ENCODE results near the gene ACSM5.
A peak's percentile ranks its signal among the peaks of the same experiment; 100 is the strongest.

The ACSM5 gene

DNA sequence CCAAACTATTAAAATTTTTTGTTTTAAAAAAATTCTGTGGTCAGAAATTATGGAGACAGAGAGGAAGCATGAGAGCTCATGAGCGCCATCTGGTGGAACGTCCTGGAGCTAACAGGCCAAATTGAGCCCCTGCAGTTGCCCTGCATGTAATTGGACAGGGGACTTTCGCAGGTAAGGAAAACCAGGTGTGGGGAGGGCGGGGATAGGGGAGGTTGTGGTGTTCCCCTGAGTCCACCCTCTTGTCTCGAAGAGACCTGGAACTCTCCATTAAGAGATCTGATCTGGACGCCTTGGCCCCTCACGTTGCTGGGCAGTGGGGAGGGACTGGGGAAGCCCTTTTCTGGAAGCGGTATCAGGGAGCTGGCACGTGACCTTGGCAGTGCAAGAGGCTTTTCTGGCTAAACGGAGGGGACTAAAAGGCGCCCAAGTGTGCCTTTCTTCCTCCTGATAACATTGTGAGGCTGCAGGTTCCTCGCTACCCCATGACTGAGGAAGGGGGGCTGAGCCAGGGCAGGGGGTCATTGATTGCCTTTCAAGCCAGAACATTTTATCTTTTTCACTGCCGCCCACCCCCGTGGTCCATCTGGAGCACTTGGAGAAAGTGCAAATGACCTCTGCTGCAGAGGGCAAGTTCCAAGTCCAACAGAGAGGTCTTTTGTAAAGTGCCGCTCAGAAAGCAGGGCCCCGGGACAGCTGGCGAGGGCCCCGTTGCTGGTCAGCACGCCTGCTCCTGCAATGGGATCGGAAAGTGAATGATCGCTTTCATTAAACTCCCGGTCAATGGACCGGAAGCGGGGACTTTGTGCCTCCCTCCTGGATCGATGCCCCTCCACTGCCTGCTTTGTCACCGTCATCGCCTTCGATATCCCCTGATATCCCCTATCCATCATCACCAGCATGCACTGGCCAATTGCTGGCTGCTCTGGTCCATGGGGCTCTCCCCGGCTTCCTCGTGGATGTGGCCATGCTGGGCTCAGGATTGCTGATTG is 23.2 kb upstream of the ACSM5 start:
- no peak overlapping the region for H3K27ac ChIP-seq
- DNase-seq: peak; percentile 48
- H3K4me3 ChIP-seq (ENCODE audit: low read depth, low read length): no peak overlapping the region
- H3K36me3 ChIP-seq (replicated peaks): no peaks in the 10 kb centered on the region
- TF ChIP-seq CTCF (IDR thresholded peaks at IDR 0.05; ENCODE audit: low read depth, low read length, missing control alignments): peak; percentile 92
- in situ Hi-C loops (cut with HindIII; ENCODE audit: low pct_ligation_motif_present, low sequenced_read_pairs): loop anchor here (25.0 kb wide), 1 partner anchor 474 kb away; no protein-coding TSS in a partner anchor
- H3K27me3 ChIP-seq (replicated peaks): no peaks in the 10 kb centered on the region

DNA sequence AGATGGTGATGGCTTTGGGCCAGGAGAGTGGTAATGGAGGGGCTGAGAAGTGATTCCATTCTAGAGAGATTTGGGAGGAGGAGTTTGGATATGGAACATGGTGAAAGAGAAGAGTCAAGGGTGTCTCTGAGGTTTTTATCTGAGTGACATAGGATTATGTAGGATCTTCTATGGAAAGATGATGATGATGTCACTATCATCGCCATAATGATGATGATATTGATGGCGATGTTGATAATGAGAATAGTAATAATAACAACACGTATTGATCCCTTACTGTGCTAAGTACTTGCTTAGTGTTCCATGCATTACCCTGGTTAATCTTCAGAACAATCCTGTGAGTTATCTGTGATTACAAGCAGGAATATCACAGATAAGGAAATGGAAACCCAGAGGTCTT is 21.4 kb upstream of the ACSM5 start:
- no peak overlapping the region for H3K4me3 ChIP-seq (ENCODE audit: low read depth, low read length)
- in situ Hi-C loops (cut with HindIII; ENCODE audit: low pct_ligation_motif_present, low sequenced_read_pairs): loop anchor here (25.0 kb wide), 1 partner anchor 476 kb away; no protein-coding TSS in a partner anchor
- DNase-seq: no peak
- no peaks in the 10 kb centered on the region for H3K36me3 ChIP-seq (replicated peaks)
- H3K27ac ChIP-seq: no peak overlapping the region
- H3K27me3 ChIP-seq (replicated peaks): no peaks in the 10 kb centered on the region
- no peak for TF ChIP-seq CTCF (IDR thresholded peaks at IDR 0.05; ENCODE audit: low read depth, low read length, missing control alignments)

DNA sequence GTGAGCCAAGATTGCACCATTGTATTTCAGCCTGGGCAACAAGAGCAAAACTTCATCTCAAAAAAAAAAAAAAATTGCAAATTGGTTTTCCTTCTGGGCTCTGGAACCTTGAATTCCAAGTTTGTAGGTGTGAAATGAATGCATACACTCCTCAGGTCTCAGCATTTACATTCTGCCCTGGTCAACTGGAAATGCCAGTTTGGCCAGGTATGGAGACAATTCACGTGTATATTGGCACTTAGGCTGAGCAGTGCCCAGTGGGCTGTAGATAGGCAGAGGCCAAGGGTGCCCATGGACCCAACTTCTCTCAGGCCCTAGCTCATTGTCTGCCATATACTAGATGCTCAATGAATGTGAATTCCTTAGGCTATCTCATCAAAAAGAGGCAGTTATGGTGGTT is 20.5 kb upstream of the ACSM5 start:
- Histone ChIP-seq H3K27me3 (replicated peaks) (no peaks in the 10 kb centered on the region), H3K36me3 (replicated peaks) (no peaks in the 10 kb centered on the region), H3K4me3 (ENCODE audit: low read depth, low read length) (no peak overlapping the region), H3K27ac (no peak overlapping the region)
- no peak for TF ChIP-seq CTCF (IDR thresholded peaks at IDR 0.05; ENCODE audit: low read depth, low read length, missing control alignments)
- in situ Hi-C loops (cut with HindIII; ENCODE audit: low pct_ligation_motif_present, low sequenced_read_pairs): loop anchor here (25.0 kb wide), 1 partner anchor 477 kb away; no protein-coding TSS in a partner anchor
- DNase-seq: no peak

DNA sequence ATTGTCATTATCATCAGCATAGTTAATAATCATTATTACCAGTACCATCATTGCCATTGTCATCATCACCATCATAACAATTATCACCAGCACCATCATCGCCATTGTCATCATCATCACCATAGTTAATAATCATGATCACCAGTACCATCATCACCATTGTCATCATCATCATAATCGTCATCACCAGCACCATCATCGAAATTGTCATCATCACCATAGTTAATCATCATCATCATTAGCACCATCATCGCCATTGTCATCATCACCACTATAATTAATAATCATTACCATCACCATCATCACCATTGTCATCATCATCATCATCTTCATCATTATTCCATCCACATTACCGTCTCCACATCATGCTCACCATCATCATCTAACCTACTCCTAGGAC is 18.3 kb upstream of the ACSM5 start:
- DNase-seq: no peak
- no peaks in the 10 kb centered on the region for H3K27me3 ChIP-seq (replicated peaks)
- H3K36me3 ChIP-seq (replicated peaks): no peaks in the 10 kb centered on the region
- TF ChIP-seq CTCF (IDR thresholded peaks at IDR 0.05; ENCODE audit: low read depth, low read length, missing control alignments): no peak
- in situ Hi-C loops (cut with HindIII; ENCODE audit: low pct_ligation_motif_present, low sequenced_read_pairs): loop anchor here (25.0 kb wide), 1 partner anchor 479 kb away; no protein-coding TSS in a partner anchor
- no peak overlapping the region for H3K4me3 ChIP-seq (ENCODE audit: low read depth, low read length)
- no peak overlapping the region for H3K27ac ChIP-seq

DNA sequence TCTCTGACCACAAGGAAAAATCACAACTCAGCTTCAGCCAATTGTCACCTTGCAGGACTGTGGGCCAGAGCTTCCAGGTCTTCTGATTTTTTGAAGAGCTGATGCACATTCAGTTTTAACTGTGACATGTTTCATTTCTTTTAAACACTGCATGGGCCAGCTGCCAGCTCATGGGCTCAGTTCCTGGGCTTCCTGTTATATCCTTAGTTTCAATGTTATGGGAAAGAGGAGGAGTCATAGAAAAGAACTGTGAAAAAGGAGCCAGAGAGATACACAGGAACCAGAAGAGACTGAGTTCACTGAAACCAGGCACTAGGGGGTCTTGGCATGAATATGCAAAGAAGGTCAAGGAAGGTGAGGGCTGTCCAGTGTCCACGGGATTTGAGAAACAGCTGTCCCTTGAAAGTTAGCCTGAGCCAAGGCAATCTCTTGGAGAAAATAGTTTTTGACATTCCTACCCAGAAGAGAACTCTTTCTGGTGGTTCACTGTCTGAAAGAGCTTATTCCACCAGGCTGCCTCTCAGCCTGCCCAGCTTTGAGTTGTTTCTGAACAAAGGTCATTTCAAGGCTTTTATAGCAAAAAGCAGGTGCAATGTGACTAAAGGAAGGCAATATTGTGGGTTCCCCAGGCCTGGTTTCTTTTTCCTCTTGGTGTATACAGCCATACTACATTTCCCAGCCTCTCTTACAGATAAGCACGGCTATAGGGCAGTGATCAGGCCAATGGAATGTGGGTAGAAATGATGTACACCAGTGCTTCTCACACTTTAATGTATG is 15.3 kb upstream of the ACSM5 start:
- H3K4me3 ChIP-seq (ENCODE audit: low read depth, low read length): no peak overlapping the region
- no peaks in the 10 kb centered on the region for H3K36me3 ChIP-seq (replicated peaks)
- in situ Hi-C loops (cut with HindIII; ENCODE audit: low pct_ligation_motif_present, low sequenced_read_pairs): loop anchor here (25.0 kb wide), 1 partner anchor 482 kb away; no protein-coding TSS in a partner anchor
- no peak for TF ChIP-seq CTCF (IDR thresholded peaks at IDR 0.05; ENCODE audit: low read depth, low read length, missing control alignments)
- no peaks in the 10 kb centered on the region for H3K27me3 ChIP-seq (replicated peaks)
- DNase-seq: no peak
- no peak overlapping the region for H3K27ac ChIP-seq
